RWPE2 (cell line): ENCODE measurements around the gene ANXA11.
A peak's percentile ranks its signal among the peaks of the same experiment; 100 is the strongest.
"Not testable (repeated sequence)": the region's sequence is repeated elsewhere in the genome, so short reads cannot be mapped to it uniquely, and the experiment has no call there.

ENCODE experiments used
- ATAC-seq: fragments of 200-7000 bp; cut with Tn5 transposase; 3 replicates; pipeline ENCODE4 v1.9.1; 2021; ENCODE audit warnings: low read depth
- DNase-seq: peaks from one replicate; pipeline ENCODE4 v3.0.0-alpha.2; 2020; ENCODE audit warnings: low spot score
- H3K27ac ChIP-seq: fragments of 450-650 bp; 2 replicates; pipeline ENCODE4 v1.5.1; 2017; ENCODE audit warnings: mild to moderate bottlenecking; ENCODE audit not compliant: poor library complexity, severe bottlenecking
- H3K27me3 ChIP-seq: fragments of 250-450 bp; sonication (Bioruptor Pico); 2 replicates; pipeline ENCODE4 v1.5.1; 2021; ENCODE audit warnings: mild to moderate bottlenecking, moderate library complexity; ENCODE audit not compliant: insufficient read depth, poor library complexity, severe bottlenecking
- H3K36me3 ChIP-seq: fragments of 250-450 bp; sonication (Bioruptor Pico); 2 replicates; pipeline ENCODE4 v1.5.1; 2020; ENCODE audit warnings: low read depth, mild to moderate bottlenecking, moderate library complexity
- H3K4me1 ChIP-seq: fragments of 250-450 bp; sonication (Bioruptor Pico); 2 replicates; pipeline ENCODE4 v1.5.1; 2021; ENCODE audit warnings: mild to moderate bottlenecking, moderate library complexity; ENCODE audit not compliant: insufficient read depth, poor library complexity, severe bottlenecking
- H3K4me3 ChIP-seq: fragments of 250-450 bp; sonication (Bioruptor Pico); 2 replicates; pipeline ENCODE4 v1.5.1; 2021; ENCODE audit warnings: mild to moderate bottlenecking, moderate library complexity; ENCODE audit not compliant: severe bottlenecking
- H3K9me3 ChIP-seq: fragments of 250-450 bp; sonication (Bioruptor Pico); 2 replicates; pipeline ENCODE4 v1.5.1; 2021; ENCODE audit warnings: mild to moderate bottlenecking, moderate library complexity; ENCODE audit not compliant: severe bottlenecking
- CTCF ChIP-seq: fragments of 450-650 bp; IDR thresholded peaks from one replicate; pipeline ENCODE4 v1.5.1; 2017; ENCODE audit warnings: mild to moderate bottlenecking, moderate library complexity; ENCODE audit not compliant: poor library complexity, severe bottlenecking

Gene ANXA11

GRCh38 chr10:80205477-80206276, at the start of gene ANXA11:
Gene ANXA11, minus strand, starts transcription at chr10:80205537. Its CDS starts 32,676 bp downstream, at chr10:80172861.
- DNase-seq (no peak), ATAC-seq (peak; percentile 62)
- no peak for TF ChIP-seq CTCF
- peak within 1 kb of the TSS; percentile 88 for H3K27ac ChIP-seq
- H3K27me3 ChIP-seq = no peaks in the 10 kb centered on the region
- no peaks in the 10 kb centered on the region for H3K36me3 ChIP-seq
- H3K4me1 ChIP-seq = peaks cover 32% of the 10 kb centered on the region
- H3K4me3 ChIP-seq = peak within 1 kb of the TSS; percentile 80
- no peaks in the 10 kb centered on the region for H3K9me3 ChIP-seq

DNA sequence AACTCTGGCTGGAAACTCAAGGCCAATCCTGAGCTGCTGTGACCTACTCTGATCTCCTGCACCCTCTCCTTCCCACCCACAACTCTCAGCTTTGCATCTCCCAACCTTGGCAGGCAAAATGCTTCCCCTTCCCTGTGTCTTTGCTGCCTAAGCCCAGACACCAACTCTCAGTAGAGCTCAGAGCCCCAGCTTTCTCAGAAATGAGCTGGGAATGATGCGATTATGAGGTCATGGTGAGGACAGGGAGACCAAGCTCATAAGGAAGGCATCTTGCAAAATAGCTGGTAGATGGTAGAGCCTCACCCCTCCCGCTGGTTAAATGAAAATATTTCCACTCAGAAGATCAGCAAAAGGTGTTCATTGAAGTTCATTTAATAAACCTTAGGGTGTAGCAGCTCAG, 49.4 kb upstream of the ANXA11 start:
- H3K36me3 ChIP-seq, H3K9me3 ChIP-seq, DNase-seq, ATAC-seq, H3K4me1 ChIP-seq, H3K27ac ChIP-seq, H3K4me3 ChIP-seq, H3K27me3 ChIP-seq: not testable (repeated sequence)

DNA sequence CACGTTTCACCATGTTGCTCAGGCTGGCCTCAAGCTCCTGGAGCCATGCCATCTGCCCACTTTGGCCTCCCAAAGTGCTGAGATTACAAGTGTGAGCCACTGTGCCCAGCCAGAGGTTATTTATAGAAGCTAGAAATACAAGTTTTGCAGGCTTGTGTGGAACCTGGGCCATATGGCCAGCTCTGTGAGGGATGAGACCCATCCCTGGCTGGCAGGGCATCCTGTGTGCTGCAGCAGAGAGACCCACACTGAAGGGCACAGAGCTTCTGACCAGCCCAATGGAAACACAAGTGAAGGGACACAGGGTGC, 48.6 kb upstream of the ANXA11 start:
- not testable (repeated sequence) for H3K27ac ChIP-seq, ATAC-seq, DNase-seq

GRCh38 chr10:80253266-80253962, 48.1 kb upstream of the ANXA11 start:
- DNase-seq = no peak

More for the DNA sequence above, 48.6 kb upstream of the ANXA11 start:
- not testable (repeated sequence) for H3K4me1 ChIP-seq, H3K4me3 ChIP-seq, H3K36me3 ChIP-seq, H3K9me3 ChIP-seq, H3K27me3 ChIP-seq

DNA sequence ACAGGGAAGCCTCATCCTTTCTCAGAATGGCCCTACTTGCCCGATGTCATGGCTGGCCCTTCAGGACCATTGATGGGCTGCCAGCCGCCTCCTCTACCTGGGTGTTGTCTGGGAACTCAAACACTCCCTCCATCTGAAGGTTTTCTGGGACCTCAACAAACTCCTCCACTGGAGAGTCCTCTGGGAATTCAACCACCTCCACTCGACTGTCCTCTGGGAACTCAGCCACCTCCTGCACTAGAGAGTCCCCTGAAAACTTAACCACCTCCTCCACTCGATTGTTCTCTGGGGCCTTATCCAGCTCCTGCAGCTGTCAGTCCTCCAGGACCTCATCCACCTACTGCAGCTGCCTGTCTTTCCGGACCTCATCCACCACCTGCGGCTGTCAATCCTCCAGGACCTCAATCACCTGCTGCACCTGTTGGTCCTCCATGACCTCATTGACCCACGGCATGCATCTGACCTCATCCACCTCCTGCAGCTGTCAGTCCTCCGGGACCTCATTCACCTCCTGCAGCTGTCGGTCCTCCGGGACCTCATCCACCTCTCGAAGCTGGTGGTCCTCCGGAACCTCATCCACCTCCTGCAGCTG, 47.1 kb upstream of the ANXA11 start:
- Histone ChIP-seq H3K9me3 (no peaks in the 10 kb centered on the region), H3K27ac (no peak overlapping the region), H3K27me3 (no peaks in the 10 kb centered on the region), H3K36me3 (no peaks in the 10 kb centered on the region), H3K4me3 (no peak overlapping the region), H3K4me1 (no peaks in the 10 kb centered on the region)
- no peak for DNase-seq
- no peak for ATAC-seq
- TF ChIP-seq CTCF = no peak

More at GRCh38 chr10:80253266-80253962, 48.1 kb upstream of the ANXA11 start:
- H3K36me3 ChIP-seq = no peaks in the 10 kb centered on the region
- no peaks in the 10 kb centered on the region for H3K27me3 ChIP-seq
- no peak for TF ChIP-seq CTCF
- H3K27ac ChIP-seq = no peak overlapping the region
- no peak for ATAC-seq
- H3K9me3 ChIP-seq = no peaks in the 10 kb centered on the region
- H3K4me1 ChIP-seq = no peaks in the 10 kb centered on the region
- no peak overlapping the region for H3K4me3 ChIP-seq

DNA sequence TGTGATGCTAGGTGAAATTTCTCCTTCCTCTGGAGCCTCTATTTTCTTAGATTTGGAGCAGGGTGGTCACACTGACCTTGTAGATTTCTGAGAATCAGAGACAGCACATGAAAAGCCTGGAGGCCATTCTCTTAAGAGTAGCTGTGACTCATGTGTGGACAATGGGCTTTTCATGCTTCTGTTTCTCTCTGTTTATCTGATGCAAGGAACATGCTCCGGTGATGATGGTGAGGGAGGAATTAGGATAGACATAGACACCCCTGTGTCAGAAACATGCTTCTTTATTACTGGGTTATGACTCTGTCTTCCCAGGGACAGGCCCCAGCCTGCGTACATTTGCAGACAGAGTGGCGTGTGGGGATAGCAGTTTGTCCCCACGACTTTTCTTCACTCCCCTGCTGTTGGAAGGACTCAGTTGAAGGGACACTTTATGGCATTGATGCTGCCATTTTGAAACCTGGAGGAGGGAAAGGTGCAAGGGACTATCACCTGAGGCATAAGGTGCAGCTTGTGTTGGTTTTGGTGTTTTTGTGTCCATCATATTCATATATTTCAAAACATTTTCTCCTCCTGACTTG, 46.5 kb upstream of the ANXA11 start:
- peak; percentile 74 for ATAC-seq
- not testable (repeated sequence) for H3K9me3 ChIP-seq, DNase-seq, H3K27me3 ChIP-seq, H3K36me3 ChIP-seq, H3K4me1 ChIP-seq, H3K4me3 ChIP-seq, H3K27ac ChIP-seq

DNA sequence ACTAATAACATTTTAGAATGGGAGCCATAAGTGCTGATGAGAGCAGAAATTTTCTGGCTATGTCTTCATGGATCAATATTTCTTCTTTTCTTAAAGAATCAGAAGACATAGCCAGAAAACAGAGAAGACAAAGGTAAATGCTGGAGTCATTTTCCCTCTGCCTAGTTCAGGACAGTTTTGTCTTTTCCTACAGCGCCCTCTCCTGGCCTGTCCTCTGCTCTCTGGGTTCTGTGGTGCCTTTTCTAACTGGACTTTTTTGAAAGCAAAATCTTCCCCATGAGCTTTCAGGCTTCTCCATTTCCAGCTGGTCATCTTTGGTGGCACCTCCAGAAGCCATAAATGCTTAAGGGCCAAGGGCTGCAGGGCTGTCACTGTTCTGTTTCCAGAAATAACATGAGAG, 45.1 kb upstream of the ANXA11 start:
- DNase-seq, H3K4me1 ChIP-seq, H3K9me3 ChIP-seq, H3K27me3 ChIP-seq, H3K4me3 ChIP-seq, H3K36me3 ChIP-seq, H3K27ac ChIP-seq, ATAC-seq: not testable (repeated sequence)

DNA sequence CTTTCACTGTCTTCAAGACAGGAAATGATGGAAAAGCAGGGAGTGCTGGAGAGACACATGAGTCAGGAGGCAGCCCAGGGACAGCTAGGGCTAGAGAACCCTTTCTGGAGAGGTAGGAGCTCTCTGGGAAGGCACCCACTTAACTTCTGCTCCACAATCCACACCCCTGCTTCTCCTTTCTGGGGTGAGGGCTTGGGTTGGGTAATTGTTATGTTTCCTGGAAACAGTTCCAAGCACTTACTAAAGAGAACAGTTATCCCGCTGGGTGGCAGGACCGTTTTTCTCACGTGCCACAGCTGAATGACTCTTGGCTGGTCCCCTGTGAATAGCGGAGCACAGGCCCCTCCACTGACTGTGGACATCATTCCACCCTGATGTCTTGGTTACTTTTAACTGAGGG, 44.6 kb upstream of the ANXA11 start:
- H3K27me3 ChIP-seq, DNase-seq, H3K27ac ChIP-seq, H3K4me1 ChIP-seq, H3K36me3 ChIP-seq, H3K9me3 ChIP-seq, H3K4me3 ChIP-seq: not testable (repeated sequence)
- peak; percentile 61; the same call in 2 of the 3 replicates for ATAC-seq
